NCI-H1105 treated with DMSO at 0.1 percent for 48 hours (cell line): ENCODE data around the gene DENND2D.
"Not testable (repeated sequence)": the region's sequence is repeated elsewhere in the genome, so short reads cannot be mapped to it uniquely, and the experiment has no call there.

ENCODE experiments used
- DNase-seq: peaks from one replicate; lab custom pipeline; 2025; lab: John Stamatoyannopoulos, UW

The DENND2D gene

GRCh38 chr1:111221633-111222291 is 21.3 kb upstream of the DENND2D start:
- no peak for DNase-seq

DNA sequence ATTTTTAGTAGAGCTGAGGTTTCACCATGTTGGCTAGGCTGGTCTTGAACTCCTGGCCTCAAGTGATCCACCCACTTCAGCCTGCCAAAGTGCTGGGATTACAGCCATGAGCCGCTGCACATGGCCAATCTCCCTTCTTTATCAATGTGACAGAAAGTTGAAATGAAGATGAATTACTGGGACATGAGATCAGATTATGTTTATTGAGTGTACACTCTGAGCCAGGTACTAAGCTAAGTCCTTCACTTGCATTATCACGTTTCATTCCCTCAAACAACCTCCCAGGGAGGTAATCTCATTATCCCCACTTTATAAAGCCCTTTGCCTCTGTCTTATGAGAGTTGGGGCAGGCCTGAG is 20.8 kb upstream of the DENND2D start:
- DNase-seq: no peak

GRCh38 chr1:111220302-111220890 is 19.9 kb upstream of the DENND2D start:
- no peak for DNase-seq

DNA sequence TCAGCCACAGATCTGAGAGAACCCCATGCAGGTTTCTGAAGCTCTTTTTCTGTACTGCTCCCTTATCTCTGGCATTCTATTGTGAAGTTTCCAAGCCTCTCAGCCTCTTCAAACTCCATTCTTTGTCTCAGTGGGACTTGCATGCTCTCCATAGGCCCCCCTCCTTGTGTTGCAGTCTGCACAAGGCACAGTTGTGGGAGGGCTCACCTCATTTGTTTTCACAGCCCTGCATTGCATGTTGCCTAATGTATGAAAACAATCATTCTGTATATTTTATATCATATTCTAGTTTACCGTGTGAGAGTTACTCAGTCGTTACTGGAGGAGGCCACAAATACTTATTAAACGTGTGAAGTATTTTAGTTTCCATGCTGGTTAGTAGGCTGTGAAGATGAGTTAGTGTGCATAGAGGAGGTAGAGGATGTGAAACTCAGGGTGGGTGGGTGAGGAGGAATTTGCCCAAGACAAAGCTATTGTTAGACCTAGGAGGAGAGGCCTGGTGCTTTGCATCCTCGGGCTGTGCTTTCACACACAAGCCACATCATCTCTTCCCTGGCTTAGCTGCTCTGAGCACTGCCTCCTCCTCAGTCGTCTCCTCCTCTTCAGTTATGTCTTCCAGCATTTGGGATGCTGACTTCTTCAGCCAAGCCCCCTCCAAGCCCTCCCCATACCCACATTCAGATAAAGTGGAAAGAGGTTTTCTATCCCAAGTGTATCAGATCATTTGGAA is 19.3 kb upstream of the DENND2D start:
- no peak for DNase-seq

DNA sequence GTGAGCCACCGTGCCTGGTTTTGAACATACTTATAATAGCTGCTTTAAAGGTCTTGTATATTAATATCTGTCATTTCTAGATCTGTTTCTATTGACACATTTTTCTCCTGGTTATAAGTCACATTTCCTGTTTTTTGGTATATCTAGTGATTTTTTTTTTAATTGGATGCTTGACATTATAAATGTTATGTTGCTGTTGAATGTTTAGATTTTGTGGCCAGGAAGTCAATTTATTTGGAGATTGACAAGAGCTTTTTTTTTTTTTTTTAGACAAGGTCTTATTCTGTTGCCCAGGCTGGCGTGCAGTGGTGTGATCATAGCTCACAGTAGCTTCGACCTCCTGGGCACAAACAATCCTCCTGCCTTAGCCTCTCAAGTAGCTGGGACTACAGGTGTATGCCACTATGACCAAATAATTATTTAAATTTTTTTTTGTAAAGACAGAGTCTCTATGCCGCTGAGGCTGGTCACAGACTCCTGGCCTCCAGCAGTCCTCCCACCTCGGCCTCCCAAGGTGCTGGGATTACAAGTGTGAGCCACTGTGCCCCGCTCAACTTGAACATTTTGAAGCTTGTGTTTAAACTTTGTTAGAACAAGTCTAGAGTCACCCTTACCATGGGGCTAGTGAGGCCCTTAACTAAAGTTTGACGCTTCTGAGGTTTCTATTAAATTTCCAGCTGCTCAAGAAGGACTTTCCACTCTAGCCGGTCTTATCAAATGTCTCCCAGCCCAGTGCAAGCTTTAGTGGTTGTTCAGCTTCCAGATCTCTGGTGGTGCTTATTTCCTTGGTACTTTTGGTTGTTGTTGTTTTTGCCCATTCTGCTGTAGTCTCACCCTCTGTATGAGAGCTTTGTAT is 18.5 kb upstream of the DENND2D start:
- no peak for DNase-seq

DNA sequence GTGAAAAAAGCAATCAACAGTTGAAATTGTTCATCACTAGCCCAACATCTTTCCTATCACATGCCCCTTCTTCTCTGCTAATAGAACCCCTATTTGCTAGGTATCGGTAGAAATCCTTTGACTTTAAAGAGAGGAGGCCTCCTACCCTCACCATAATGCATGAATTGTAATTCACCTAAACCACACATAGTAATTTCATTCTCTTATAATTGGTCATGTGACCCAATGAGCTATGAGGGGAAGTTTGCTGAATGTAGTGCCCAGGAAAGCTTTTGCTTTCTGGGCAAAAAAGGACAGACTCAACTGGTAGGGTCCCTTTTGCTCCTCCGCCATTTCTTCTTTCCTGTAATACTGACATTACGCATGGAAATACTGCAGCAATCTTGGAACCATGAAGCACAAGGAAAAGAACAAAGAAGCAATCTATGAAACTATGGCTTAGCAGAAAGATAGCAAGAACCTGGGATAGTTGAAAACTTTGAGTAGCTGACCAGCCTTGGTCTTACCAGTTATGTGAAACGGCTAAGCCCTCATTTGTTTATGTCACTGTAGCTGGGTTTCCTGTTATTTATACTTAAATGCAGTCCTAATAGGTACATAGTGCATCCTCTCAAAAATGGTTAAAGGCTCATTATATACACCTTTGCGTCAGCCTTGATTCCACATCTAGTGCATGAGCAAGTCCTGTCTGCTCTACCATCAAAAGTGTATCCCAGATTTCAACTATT is 16.9 kb upstream of the DENND2D start:
- DNase-seq: no peak

DNA sequence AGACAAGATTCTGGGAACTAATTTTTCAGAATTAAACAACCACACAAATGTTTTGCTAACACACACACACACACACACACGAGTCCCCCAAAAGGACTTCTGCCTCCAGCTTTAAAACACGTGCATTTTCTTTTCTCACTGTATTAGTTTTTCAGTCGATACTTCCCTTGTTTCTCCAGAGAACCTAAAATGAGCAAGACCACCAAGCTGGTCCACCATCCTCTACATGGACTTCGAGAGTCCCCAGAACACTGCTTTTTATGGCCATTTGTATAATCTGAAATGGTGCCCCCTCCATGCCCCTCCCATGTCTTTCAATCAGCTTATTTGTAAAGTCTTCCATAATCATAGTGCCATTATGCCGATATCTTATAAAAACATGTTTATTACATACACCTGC is 16.3 kb upstream of the DENND2D start:
- DNase-seq: no peak

GRCh38 chr1:111215285-111215684 is 14.8 kb upstream of the DENND2D start:
- DNase-seq: not testable (repeated sequence)

- no peak for DNase-seq
These were observed 14.4 kb upstream of the DENND2D start for GRCh38 chr1:111214884-111215283.

- no peak for DNase-seq
These were observed 13.8 kb upstream of the DENND2D start for GRCh38 chr1:111214074-111214801.

- no peak for DNase-seq
These were observed 13.0 kb upstream of the DENND2D start for GRCh38 chr1:111213412-111213811.

- no peak for DNase-seq
These were observed 12.3 kb upstream of the DENND2D start for GRCh38 chr1:111212634-111213335.

DNA sequence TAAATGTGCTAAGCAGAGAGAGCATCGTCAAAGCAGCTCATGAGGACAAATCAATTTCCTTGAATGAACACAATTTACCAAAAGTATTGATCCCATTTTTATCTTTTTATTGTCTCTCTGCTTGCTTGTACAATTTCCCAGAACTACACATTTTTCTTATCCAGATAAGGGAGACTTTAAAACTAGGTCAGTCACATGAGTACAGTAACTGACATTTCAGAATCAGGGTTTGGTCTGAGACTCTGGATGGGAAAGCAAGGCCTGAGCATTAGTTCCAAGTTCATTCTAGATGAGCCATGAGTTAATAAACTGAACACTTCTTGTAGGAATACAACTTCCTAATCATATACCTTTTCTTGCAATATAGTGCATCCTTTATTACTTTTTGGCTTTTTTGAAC is 11.5 kb upstream of the DENND2D start:
- no peak for DNase-seq

GRCh38 chr1:111209622-111210021 is 9.2 kb upstream of the DENND2D start:
- no peak for DNase-seq

GRCh38 chr1:111208921-111209320 is 8.5 kb upstream of the DENND2D start:
- no peak for DNase-seq

- no peak for DNase-seq
These were observed 5.2 kb upstream of the DENND2D start for GRCh38 chr1:111205714-111206050.

DNA sequence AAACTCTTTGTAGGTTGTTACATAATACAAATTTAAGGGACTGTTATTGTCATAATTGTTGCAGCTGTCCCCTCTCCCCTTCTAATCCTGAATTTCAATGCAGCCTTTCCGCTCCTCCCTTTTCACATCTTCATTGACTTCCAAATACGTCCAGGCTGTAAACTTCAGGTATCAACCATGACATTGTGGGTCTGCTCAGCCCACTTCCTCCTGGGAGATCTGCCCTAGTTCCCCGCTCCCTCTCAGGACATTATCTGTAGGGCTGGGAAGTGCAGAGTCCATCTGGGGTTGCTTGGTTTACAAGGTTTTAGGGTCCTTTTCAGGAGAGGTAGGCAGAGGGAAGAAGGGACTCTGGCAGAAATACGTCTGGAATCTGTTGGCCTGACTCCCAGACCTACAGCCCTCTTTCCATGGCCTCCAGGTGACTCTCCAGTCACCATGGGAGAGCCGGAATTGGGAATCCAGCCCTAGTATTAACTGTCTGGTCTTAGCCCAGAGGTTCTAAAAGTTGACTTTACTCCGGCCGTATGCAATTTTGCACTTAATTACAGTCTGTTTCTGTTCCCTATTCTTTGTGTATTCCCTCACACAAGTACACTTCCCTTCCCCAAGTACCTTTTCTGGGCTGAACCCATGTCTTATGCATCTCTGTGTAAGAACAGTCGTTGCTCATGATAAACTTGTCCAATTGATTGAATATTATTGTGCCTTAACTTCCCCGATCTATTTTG is 4.7 kb upstream of the DENND2D start:
- DNase-seq: no peak

DNA sequence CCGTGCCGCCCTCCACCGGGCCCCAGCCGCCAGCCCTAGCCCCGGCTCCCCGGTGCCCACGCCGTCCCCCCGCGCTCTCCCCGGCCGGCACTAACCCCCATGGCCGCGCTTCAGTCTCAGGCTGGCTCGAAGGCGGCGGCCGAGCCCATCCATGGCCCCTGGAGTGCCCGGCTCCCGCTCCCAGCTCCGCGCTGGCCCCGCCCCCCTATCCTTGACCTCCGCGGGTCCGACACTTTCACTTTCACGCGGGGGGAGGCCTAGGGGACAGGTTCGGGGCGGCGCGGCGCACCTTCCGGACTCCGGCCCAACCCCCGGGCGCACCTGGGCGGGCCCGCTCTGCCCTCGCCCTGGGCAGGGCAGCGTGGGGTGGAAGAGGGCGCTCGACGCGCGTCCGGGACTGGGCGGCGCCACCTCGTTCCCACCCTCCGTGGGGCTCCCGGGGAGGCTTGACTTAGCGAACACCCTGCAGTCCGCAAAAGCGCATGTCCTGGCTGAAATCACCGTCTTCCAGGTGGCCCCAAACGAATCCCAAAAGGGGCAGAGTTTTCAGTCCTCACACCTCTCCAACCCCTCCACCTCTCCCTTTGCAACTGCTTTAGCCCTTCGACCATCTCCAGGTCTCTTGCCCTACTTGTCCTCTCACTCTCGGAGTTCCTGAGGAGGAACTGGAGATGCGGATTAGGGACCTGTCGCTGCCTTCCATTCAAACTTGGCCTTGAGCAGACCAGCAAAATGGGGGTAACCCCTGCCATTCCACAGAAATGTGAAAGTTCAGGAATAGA is 3.9 kb upstream of the DENND2D start:
- peak; percentile 32 for DNase-seq

DNA sequence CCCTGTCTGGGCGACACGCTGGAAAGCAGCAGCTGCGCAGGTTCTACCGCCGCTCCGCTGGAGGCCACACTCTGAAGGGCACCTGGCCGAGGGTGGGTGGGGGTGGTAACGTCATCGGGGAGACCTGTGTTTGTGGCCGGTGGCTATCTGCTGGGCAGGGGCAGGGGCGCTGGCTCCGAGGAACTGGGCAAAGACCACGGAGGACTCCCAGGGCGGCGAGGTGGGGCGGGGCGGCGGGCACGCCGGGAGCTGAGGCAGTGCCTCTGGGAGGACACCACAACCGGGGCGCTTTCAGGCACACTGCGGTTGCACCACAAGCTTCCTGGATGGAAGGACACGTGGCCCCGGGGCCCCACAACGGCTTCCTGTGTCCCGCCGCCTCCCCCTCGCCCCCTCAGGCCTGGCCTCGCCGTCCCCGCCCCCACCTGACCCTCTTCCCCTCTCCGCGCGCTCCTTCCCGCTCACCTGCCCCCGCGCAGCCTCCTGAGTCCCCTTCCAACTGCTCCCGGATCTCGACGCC is 3.3 kb upstream of the DENND2D start:
- DNase-seq: peak; percentile 45
